K562 treated with DMSO at 1 percent for 4 hours (cell line): ENCODE measurements around the gene HOPX. TPM values are rescaled to one million over a fixed set of nuclear protein-coding genes. Genes with fewer than 3 reads are reported as not detected.

Source experiments
- total RNA-seq: library from RNA; unstranded; fragments of 300-600 nt; gene quantifications from 2 replicates; pipeline ENCODE4 v1.2.3, GENCODE V29; 2022; ENCODE audit not compliant: insufficient read depth

Gene HOPX
- not detected in 2 replicates for total RNA-seq

GRCh38 chr4:56681158-56681852 lies at the start of gene HOPX:
TSS of gene HOPX (minus strand) at chr4:56681296. CDS start at chr4:56657816, 23,480 bp downstream.

Other genes with a start within 250 kb of the HOPX start
- 13.6 and 14.7 TPM in 2 replicates for gene PPAT, start 245.7 kb downstream of the HOPX start, total RNA-seq
- gene PAICS, start 245.0 kb downstream of the HOPX start, total RNA-seq, result 97.0 and 110 TPM in 2 replicates
- 83.3 and 106 TPM in 2 replicates for gene SRP72, start 213.7 kb downstream of the HOPX start, total RNA-seq
- not detected in 2 replicates for gene ARL9, start 175.5 kb downstream of the HOPX start, total RNA-seq
- gene SPINK2, start 140.4 kb upstream of the HOPX start, total RNA-seq, result not detected in 2 replicates
- gene REST, start 226.6 kb upstream of the HOPX start, total RNA-seq, result 9.4 and 13.8 TPM in 2 replicates